GM20000 (cell line): ENCODE measurements around the gene SYT5.
"Not testable (repeated sequence)": the region's sequence is repeated elsewhere in the genome, so short reads cannot be mapped to it uniquely, and the experiment has no call there.

Source experiments
- DNase-seq: peaks from one replicate; pipeline ENCODE4 v3.0.0; 2012; ENCODE audit warnings: low spot score
- TF ChIP-seq, protein P1 (sequence below): IDR thresholded peaks from 2 replicates; pipeline ENCODE4 v1.5.1; 2012; ENCODE audit warnings: mild to moderate bottlenecking, control low read depth; ENCODE audit errors: extremely low read depth, missing control alignments

Gene SYT5

DNA sequence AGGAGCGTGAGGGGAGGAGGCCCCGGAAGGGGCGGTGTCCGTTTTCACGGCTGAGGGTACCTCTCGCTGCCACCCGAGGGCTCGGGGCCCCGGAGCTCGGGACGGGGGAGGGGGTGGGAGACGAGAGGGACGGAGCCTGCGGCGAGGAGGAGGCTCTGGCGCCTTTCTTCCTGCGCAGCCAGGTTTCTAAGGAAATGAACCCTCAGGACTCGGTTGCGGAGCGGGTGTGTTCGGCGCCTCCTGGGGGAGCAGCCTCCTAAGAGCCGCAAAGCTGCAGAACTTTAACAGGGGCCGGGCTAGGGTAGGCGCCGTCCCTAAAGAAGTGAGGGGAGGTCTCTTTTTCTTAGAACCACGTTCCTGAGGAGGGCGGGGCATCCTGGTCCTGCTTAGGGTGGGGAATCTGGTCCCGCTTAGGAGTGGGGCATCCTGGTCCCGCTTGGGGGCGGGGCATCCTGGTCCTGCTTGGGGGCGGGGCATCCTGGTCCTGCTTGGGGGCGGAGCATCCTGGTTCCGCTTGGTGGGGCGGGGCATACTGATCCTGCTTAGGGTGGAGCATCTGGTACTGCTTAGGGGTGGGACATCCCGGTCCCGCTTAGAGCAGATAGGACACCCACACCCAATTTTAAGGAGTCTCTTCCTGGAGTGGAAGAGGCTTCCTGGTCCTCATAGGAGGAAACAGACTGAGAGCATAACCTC, 6.2 kb downstream of the SYT5 start:
- TF ChIP-seq, protein P1, sequence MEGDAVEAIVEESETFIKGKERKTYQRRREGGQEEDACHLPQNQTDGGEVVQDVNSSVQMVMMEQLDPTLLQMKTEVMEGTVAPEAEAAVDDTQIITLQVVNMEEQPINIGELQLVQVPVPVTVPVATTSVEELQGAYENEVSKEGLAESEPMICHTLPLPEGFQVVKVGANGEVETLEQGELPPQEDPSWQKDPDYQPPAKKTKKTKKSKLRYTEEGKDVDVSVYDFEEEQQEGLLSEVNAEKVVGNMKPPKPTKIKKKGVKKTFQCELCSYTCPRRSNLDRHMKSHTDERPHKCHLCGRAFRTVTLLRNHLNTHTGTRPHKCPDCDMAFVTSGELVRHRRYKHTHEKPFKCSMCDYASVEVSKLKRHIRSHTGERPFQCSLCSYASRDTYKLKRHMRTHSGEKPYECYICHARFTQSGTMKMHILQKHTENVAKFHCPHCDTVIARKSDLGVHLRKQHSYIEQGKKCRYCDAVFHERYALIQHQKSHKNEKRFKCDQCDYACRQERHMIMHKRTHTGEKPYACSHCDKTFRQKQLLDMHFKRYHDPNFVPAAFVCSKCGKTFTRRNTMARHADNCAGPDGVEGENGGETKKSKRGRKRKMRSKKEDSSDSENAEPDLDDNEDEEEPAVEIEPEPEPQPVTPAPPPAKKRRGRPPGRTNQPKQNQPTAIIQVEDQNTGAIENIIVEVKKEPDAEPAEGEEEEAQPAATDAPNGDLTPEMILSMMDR = no peak
- DNase-seq = peak; percentile 73

DNA sequence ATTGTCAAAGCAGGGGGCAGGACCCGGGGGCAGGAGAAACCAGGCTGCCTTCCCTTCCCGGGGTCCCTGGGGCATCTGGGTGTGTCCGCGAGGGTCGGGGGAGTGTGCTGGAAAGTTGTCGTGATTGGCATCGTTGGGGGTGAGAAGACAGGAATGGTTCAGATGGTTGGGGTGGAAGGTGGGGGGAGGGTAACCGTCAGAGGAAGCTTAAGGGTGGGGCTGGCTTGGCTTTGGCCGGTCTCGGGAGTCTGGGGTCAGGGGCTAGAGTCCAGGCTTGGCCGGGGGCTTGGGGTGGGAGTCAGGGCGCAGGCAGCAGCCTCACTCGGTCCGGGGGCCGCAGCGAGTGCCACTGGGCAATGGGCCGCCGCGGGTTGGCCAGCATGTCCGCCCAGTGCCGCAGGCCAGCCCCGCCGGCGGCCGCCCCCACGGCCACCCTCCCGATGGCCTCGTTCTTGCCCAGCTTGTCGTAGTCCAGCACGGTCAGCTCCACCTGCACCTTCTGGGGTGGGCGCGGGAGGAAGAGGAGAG, 6.8 kb downstream of the SYT5 start:
- TF ChIP-seq, protein P1 = no peak
- no peak for DNase-seq

DNA sequence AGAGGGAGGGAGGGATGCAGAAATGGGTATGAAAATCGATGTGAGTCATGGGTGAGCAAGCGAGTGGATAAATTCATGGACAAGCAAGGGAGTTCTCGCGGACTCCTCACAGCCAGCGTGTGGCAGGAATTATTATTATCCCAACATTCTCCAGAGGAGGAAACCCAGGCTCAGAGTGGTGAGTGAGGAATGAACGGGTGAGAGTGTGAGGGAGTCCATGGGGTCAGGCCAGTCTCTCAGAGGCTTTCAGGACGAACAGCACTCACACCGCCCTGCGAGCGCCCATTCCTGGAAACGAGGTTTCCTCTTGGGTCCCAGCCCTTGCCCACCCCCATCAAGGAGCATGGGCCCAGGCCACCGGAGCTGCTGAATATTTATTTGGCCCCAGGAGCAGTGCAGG, 7.3 kb downstream of the SYT5 start:
- no peak for DNase-seq
- TF ChIP-seq, protein P1 = no peak

DNA sequence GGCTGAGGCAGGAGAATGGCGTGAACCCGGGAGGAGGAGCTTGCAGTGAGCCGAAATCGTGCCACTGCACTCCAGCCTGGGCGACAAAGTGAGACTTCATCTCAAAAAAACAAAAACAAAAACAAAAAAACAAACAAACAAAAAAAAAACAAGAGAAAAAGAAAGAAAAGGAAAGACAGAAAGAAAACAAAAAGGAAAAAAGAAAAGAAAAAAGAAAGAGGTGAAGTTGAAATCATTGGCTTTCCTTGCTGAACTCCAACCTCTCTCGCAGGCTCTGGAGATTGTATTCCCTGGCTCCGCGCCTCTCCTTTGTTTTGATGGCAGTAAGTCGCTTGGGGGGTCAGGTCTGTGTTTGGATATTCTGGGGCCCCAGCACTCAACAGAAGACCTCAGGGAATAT, 7.8 kb downstream of the SYT5 start:
- not testable (repeated sequence) for DNase-seq

DNA sequence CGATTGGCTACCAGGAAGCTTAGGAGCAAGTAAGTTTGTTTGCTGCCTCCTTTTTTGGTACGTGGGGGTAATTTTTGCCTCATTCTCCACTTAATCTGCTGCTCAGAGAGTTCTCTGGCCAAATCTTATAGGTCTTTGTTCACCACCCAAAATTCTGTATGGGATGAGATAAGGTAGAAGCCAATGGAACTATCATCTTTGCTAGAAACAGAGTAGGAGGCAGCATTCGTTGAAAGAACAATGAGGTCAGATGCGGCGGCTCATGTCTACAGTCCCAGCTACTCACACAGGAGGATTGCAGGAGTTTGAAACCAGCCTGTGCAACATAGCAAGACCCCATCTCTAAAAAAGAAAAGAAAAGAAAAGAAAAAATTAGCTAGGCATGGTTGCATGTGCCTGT, 8.6 kb downstream of the SYT5 start:
- no peak for DNase-seq
- TF ChIP-seq, protein P1 = no peak

DNA sequence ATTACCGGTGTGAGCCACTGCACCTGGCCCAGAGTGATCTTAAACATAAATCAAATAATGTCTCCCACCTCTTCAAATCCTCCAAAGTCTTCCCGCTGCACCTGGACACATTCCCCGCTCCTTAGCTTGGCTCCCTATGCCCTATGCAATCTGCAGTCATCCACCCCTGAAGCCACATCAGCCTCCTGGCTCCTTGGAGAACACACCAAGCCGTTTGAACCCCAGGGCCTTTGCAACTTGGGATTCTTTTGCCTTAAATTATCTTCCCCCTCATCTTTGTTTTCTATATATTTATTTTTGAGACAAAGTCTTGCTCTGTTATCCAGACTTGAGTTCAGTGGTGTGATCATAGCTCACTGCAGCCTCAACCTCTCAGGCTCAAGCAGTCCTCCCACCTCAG, 11.0 kb downstream of the SYT5 start:
- TF ChIP-seq, protein P1 = no peak
- DNase-seq = no peak

DNA sequence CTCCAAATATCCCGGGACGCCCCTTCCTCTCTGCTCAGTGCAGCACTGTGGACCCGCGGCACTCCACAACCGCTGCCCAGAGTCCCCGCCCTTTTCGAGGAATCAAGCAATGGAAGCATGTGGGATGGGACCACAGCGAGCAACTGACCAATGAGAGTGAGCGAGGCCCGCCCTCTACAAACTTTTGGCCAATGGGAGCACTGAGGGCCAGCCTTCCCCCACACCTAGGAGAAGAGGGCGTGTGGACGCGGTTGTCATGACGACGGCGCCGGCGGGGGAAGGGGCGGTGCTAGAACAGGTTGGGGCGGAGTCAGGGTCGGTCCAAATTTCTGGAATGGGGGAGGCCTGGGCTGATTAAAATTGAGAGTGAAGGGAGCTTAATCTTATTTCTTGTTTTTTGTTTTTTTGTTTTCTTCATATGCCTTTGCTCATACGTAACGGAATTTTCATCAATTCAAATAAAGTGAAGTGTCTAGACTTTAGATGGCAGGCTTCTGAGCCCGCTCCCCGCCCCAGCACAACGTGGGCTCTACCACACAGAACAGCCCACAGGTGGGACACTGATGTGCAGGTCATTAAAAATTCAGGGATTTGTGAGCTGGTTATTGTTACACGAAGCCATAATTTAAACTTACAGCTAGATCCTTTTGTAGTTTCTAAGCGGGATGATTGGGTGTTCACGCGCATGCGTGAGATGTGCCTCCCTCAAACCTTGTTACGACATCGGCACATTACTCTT, 13.4 kb downstream of the SYT5 start, which contains the start of gene DNAAF3:
DNAAF3 (minus strand) TSS at position 84 of the 739 bp plus-strand sequence. CDS start 200 bp downstream, outside the sequence.
- DNase-seq = peak; percentile 96
- TF ChIP-seq, protein P1 = no peak
